Left lobe of liver (tissue), 2 donors: ENCODE results near the gene UNC119B. TPM values are rescaled to one million over a fixed set of nuclear protein-coding genes. Genes with fewer than 3 reads are reported as not detected.

ENCODE experiments used
- ATAC-seq: fragments of 200-7000 bp; cut with Tn5 transposase; one replicate; pipeline ENCODE4 v1.9.1; 2020; ENCODE audit warnings: mild to moderate bottlenecking, moderate library complexity
- DNase-seq: peaks from one replicate; pipeline ENCODE4 v3.0.0-alpha.2; 2020; ENCODE audit warnings: low spot score
- total RNA-seq: library from RNA; stranded (reverse); gene quantifications from one replicate; pipeline ENCODE4 v1.2.1, GENCODE V29; 2021
- donor health status: DM: no; HTN: no; CAD: no; lungs with moderate emphysema.
- donor health status: DM: no; HTN: yes; CAD: no.

UNC119B gene
- total RNA-seq, 1 donor from 2014 or later, result 10.7 TPM

GRCh38 chr12:120761519-120761934, 51.3 kb downstream of the UNC119B start:
- peak; percentile 18 for DNase-seq
- no peak for ATAC-seq

- ATAC-seq (no peak), DNase-seq (peak; percentile 3)
Observed at GRCh38 chr12:120762086-120762485, 51.8 kb downstream of the UNC119B start.

GRCh38 chr12:120763250-120763649, 53.0 kb downstream of the UNC119B start:
- no peak for DNase-seq
- ATAC-seq, result no peak

GRCh38 chr12:120764816-120765215, 54.6 kb downstream of the UNC119B start:
- no peak for ATAC-seq
- no peak for DNase-seq

- DNase-seq, result no peak
- ATAC-seq, result no peak
Observed at GRCh38 chr12:120766566-120766965, 56.3 kb downstream of the UNC119B start.

GRCh38 chr12:120767071-120768024, 57.1 kb downstream of the UNC119B start:
- no peak for DNase-seq
- ATAC-seq, result no peak

GRCh38 chr12:120771097-120771496, 60.8 kb downstream of the UNC119B start:
- no peak for DNase-seq
- no peak for ATAC-seq

Other genes with a start within 250 kb of the UNC119B start
- gene SRSF9, start 240.7 kb upstream of the UNC119B start, total RNA-seq, result 57.8 TPM
- gene DYNLL1, start 214.3 kb upstream of the UNC119B start, total RNA-seq, result 95.7 TPM
- gene COQ5, start 181.3 kb upstream of the UNC119B start, total RNA-seq, result 32.1 TPM
- gene RNF10, start 176.1 kb upstream of the UNC119B start, total RNA-seq, result 113 TPM
- 24.1 TPM for gene POP5, start 129.1 kb upstream of the UNC119B start, total RNA-seq
- 0.10 TPM for gene CABP1, start 69.8 kb upstream of the UNC119B start, total RNA-seq
- 194 TPM for gene MLEC, start 23.3 kb upstream of the UNC119B start, total RNA-seq
- 198 TPM for gene ACADS, start 15.4 kb downstream of the UNC119B start, total RNA-seq
- 17.5 TPM for gene SPPL3, start 193.9 kb downstream of the UNC119B start, total RNA-seq